Panc1 (cell line): Measurements from ENCODE around the gene TP53BP2.

Experiments
- CTCF ChIP-seq: fragments of 450-650 bp; IDR thresholded peaks from 2 replicates; pipeline ENCODE4 v1.5.1; 2017; ENCODE audit warnings: mild to moderate bottlenecking
- POLR2AphosphoS5 ChIP-seq: IDR thresholded peaks from 2 replicates; pipeline ENCODE4 v1.6.1; 2012; ENCODE audit warnings: mild to moderate bottlenecking, low read depth, low read length, moderate library complexity
- SIN3A ChIP-seq: IDR thresholded peaks from 2 replicates; pipeline ENCODE4 v1.6.1; 2012; ENCODE audit warnings: low read depth, mild to moderate bottlenecking, low read length, moderate library complexity, borderline replicate concordance; ENCODE audit not compliant: insufficient read depth
- TCF7L2 ChIP-seq: IDR thresholded peaks from 2 replicates; pipeline ENCODE4 v1.6.1; 2011; ENCODE audit warnings: mild to moderate bottlenecking, low read depth, low read length, inconsistent platforms
- TF ChIP-seq, protein P1 (sequence below), 2 experiments: IDR thresholded peaks; 2 replicates each; pipeline ENCODE4 v1.6.1; 2011 to 2012; ENCODE audit warnings: low read depth in 2 of 2, control low read depth in 1 of 2, low read length in 1 of 2, mild to moderate bottlenecking in 1 of 2, moderate library complexity in 1 of 2; ENCODE audit not compliant: insufficient read depth in 1 of 2

GRCh38 chr1:223792046-223792445 is 53.7 kb downstream of the TP53BP2 start:
- TF ChIP-seq SIN3A (no peak), CTCF (no peak), POLR2AphosphoS5 (no peak), TCF7L2 (no peak)
- TF ChIP-seq, protein P1, sequence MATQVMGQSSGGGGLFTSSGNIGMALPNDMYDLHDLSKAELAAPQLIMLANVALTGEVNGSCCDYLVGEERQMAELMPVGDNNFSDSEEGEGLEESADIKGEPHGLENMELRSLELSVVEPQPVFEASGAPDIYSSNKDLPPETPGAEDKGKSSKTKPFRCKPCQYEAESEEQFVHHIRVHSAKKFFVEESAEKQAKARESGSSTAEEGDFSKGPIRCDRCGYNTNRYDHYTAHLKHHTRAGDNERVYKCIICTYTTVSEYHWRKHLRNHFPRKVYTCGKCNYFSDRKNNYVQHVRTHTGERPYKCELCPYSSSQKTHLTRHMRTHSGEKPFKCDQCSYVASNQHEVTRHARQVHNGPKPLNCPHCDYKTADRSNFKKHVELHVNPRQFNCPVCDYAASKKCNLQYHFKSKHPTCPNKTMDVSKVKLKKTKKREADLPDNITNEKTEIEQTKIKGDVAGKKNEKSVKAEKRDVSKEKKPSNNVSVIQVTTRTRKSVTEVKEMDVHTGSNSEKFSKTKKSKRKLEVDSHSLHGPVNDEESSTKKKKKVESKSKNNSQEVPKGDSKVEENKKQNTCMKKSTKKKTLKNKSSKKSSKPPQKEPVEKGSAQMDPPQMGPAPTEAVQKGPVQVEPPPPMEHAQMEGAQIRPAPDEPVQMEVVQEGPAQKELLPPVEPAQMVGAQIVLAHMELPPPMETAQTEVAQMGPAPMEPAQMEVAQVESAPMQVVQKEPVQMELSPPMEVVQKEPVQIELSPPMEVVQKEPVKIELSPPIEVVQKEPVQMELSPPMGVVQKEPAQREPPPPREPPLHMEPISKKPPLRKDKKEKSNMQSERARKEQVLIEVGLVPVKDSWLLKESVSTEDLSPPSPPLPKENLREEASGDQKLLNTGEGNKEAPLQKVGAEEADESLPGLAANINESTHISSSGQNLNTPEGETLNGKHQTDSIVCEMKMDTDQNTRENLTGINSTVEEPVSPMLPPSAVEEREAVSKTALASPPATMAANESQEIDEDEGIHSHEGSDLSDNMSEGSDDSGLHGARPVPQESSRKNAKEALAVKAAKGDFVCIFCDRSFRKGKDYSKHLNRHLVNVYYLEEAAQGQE (IDR thresholded peaks at IDR 0.05; ENCODE audit: insufficient read depth in 1 of 2, low read depth in 2 of 2, low read length in 1 of 2) = no peak
